ENCODE data around the gene COQ5.
"Not testable (repeated sequence)": the region's sequence is repeated elsewhere in the genome, so short reads cannot be mapped to it uniquely, and the experiment has no call there.

DNA sequence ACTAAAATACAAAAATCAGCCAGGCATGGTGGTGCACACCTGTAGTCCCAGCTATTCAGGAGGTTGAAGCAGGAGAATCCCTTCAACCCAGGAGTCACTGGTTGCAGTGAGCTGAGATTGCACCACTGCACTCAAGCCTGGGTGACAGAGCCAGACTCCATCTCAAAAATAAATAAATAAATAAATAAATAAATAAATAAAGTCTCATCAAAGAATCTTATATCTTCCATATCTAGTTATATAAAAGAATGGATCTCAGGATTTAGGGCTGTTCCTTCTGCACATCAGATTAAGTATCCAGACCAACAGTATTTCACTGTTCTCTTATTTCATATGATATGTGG lies 1.4 kb upstream of the COQ5 start:
- TF ChIP-seq EZH2phosphoT487 (IDR thresholded peaks at IDR 0.05; ENCODE audit: borderline replicate concordance); EZH2 (IDR thresholded peaks at IDR 0.05); ZNF274 (IDR thresholded peaks at IDR 0.05; ENCODE audit: low read depth, low read length); POLR2AphosphoS5 (IDR thresholded peaks at IDR 0.05; ENCODE audit: low read depth, low read length); POLR2A (IDR thresholded peaks at IDR 0.05; ENCODE audit: borderline replicate concordance, extremely low read depth, insufficient read depth, insufficient read length); CBX3 (IDR thresholded peaks at IDR 0.05; ENCODE audit: low read depth); SP1 (IDR thresholded peaks at IDR 0.05; ENCODE audit: low read depth); SRF (IDR thresholded peaks at IDR 0.05; ENCODE audit: low read depth): not testable (repeated sequence)
- TF ChIP-seq, protein P1, sequence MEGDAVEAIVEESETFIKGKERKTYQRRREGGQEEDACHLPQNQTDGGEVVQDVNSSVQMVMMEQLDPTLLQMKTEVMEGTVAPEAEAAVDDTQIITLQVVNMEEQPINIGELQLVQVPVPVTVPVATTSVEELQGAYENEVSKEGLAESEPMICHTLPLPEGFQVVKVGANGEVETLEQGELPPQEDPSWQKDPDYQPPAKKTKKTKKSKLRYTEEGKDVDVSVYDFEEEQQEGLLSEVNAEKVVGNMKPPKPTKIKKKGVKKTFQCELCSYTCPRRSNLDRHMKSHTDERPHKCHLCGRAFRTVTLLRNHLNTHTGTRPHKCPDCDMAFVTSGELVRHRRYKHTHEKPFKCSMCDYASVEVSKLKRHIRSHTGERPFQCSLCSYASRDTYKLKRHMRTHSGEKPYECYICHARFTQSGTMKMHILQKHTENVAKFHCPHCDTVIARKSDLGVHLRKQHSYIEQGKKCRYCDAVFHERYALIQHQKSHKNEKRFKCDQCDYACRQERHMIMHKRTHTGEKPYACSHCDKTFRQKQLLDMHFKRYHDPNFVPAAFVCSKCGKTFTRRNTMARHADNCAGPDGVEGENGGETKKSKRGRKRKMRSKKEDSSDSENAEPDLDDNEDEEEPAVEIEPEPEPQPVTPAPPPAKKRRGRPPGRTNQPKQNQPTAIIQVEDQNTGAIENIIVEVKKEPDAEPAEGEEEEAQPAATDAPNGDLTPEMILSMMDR (IDR thresholded peaks at IDR 0.05 in 2 of 3, conservative IDR thresholded peaks at IDR 0.05 in 1 of 3; ENCODE audit: borderline replicate concordance in 1 of 3, insufficient read depth in 1 of 3, low read depth in 2 of 3, low read length in 2 of 3): not testable (repeated sequence)
- TF ChIP-seq, protein P2, sequence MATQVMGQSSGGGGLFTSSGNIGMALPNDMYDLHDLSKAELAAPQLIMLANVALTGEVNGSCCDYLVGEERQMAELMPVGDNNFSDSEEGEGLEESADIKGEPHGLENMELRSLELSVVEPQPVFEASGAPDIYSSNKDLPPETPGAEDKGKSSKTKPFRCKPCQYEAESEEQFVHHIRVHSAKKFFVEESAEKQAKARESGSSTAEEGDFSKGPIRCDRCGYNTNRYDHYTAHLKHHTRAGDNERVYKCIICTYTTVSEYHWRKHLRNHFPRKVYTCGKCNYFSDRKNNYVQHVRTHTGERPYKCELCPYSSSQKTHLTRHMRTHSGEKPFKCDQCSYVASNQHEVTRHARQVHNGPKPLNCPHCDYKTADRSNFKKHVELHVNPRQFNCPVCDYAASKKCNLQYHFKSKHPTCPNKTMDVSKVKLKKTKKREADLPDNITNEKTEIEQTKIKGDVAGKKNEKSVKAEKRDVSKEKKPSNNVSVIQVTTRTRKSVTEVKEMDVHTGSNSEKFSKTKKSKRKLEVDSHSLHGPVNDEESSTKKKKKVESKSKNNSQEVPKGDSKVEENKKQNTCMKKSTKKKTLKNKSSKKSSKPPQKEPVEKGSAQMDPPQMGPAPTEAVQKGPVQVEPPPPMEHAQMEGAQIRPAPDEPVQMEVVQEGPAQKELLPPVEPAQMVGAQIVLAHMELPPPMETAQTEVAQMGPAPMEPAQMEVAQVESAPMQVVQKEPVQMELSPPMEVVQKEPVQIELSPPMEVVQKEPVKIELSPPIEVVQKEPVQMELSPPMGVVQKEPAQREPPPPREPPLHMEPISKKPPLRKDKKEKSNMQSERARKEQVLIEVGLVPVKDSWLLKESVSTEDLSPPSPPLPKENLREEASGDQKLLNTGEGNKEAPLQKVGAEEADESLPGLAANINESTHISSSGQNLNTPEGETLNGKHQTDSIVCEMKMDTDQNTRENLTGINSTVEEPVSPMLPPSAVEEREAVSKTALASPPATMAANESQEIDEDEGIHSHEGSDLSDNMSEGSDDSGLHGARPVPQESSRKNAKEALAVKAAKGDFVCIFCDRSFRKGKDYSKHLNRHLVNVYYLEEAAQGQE (IDR thresholded peaks at IDR 0.05; ENCODE audit: low read depth): not testable (repeated sequence)
- TF ChIP-seq, protein P3, sequence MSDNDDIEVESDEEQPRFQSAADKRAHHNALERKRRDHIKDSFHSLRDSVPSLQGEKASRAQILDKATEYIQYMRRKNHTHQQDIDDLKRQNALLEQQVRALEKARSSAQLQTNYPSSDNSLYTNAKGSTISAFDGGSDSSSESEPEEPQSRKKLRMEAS (IDR thresholded peaks at IDR 0.05): not testable (repeated sequence)
- TF ChIP-seq, protein P4, sequence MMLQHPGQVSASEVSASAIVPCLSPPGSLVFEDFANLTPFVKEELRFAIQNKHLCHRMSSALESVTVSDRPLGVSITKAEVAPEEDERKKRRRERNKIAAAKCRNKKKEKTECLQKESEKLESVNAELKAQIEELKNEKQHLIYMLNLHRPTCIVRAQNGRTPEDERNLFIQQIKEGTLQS (IDR thresholded peaks at IDR 0.05): not testable (repeated sequence)
- TF ChIP-seq, protein P5, sequence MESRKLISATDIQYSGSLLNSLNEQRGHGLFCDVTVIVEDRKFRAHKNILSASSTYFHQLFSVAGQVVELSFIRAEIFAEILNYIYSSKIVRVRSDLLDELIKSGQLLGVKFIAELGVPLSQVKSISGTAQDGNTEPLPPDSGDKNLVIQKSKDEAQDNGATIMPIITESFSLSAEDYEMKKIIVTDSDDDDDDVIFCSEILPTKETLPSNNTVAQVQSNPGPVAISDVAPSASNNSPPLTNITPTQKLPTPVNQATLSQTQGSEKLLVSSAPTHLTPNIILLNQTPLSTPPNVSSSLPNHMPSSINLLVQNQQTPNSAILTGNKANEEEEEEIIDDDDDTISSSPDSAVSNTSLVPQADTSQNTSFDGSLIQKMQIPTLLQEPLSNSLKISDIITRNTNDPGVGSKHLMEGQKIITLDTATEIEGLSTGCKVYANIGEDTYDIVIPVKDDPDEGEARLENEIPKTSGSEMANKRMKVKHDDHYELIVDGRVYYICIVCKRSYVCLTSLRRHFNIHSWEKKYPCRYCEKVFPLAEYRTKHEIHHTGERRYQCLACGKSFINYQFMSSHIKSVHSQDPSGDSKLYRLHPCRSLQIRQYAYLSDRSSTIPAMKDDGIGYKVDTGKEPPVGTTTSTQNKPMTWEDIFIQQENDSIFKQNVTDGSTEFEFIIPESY (IDR thresholded peaks at IDR 0.05; ENCODE audit: extremely low read depth, insufficient replicate concordance, low read length): not testable (repeated sequence)
